H9 (cell line): Measurements from ENCODE around the gene SLCO2A1. TPM values are rescaled to one million over a fixed set of nuclear protein-coding genes. Genes with fewer than 3 reads are reported as not detected.

Experiments
- DNase-seq: peaks from one replicate; pipeline ENCODE4 v3.0.0-alpha.2; 2017
- H2AFZ ChIP-seq: one replicate; pipeline ENCODE4 v1.6.1; 2013; ENCODE audit warnings: mild to moderate bottlenecking, low read length, control low read depth, moderate library complexity
- H2AK5ac ChIP-seq: 2 replicates; pipeline ENCODE4 v1.6.1; 2013; ENCODE audit warnings: low read length, control low read depth, mixed read lengths; ENCODE audit not compliant: insufficient read length
- H2BK120ac ChIP-seq: one replicate; pipeline ENCODE4 v1.6.1; 2013; ENCODE audit warnings: low read depth, mild to moderate bottlenecking, low read length, control low read depth, inconsistent platforms; ENCODE audit not compliant: poor library complexity, severe bottlenecking
- H2BK12ac ChIP-seq: 2 replicates; pipeline ENCODE4 v1.6.1; 2013; ENCODE audit warnings: low read length, control low read depth, mixed read lengths, low read depth; ENCODE audit not compliant: insufficient read length
- H2BK15ac ChIP-seq: 2 replicates; pipeline ENCODE4 v1.6.1; 2013; ENCODE audit warnings: low read depth, low read length, control low read depth
- H2BK20ac ChIP-seq: one replicate; pipeline ENCODE4 v1.6.1; 2013; ENCODE audit warnings: low read depth, mild to moderate bottlenecking, low read length, control low read depth, inconsistent platforms; ENCODE audit not compliant: poor library complexity, severe bottlenecking
- H2BK5ac ChIP-seq: 2 replicates; pipeline ENCODE4 v1.6.1; 2013; ENCODE audit warnings: low read length, control low read depth, mixed read lengths; ENCODE audit not compliant: insufficient read length
- H3K14ac ChIP-seq: 2 replicates; pipeline ENCODE4 v1.6.1; 2013; ENCODE audit warnings: low read length, control low read depth; ENCODE audit not compliant: insufficient read depth
- H3K18ac ChIP-seq: 2 replicates; pipeline ENCODE4 v1.6.1; 2013; ENCODE audit warnings: low read depth, mild to moderate bottlenecking, mixed read lengths, low read length, control low read depth; ENCODE audit not compliant: insufficient read length
- H3K23ac ChIP-seq: 2 replicates; pipeline ENCODE4 v1.6.1; 2013; ENCODE audit warnings: low read length, control low read depth, mixed read lengths, low read depth; ENCODE audit not compliant: insufficient read length
- H3K23me2 ChIP-seq: 2 replicates; pipeline ENCODE4 v1.6.1; 2013; ENCODE audit warnings: low read depth, mild to moderate bottlenecking, mixed read lengths, low read length, control low read depth; ENCODE audit not compliant: insufficient read length, poor library complexity, severe bottlenecking
- H3K27ac ChIP-seq: 2 replicates; pipeline ENCODE4 v1.5.1; 2013; ENCODE audit warnings: low read length, control low read depth, mixed read lengths, low read depth; ENCODE audit not compliant: insufficient read length
- H3K27me3 ChIP-seq: 2 replicates; pipeline ENCODE4 v1.6.1; 2013; ENCODE audit warnings: low read length, control low read depth, inconsistent platforms; ENCODE audit not compliant: insufficient read depth
- H3K4ac ChIP-seq: 2 replicates; pipeline ENCODE4 v1.6.1; 2013; ENCODE audit warnings: low read depth, mild to moderate bottlenecking, control low read depth, inconsistent platforms, low read length, moderate library complexity
- H3K4me1 ChIP-seq: 2 replicates; pipeline ENCODE4 v1.6.1; 2013; ENCODE audit warnings: low read length, control low read depth, inconsistent platforms; ENCODE audit not compliant: insufficient read depth
- H3K4me2 ChIP-seq: 2 replicates; pipeline ENCODE4 v1.6.1; 2013; ENCODE audit warnings: low read length, control low read depth, mixed read lengths; ENCODE audit not compliant: insufficient read length, insufficient read depth
- H3K56ac ChIP-seq: 2 replicates; pipeline ENCODE4 v1.6.1; 2013; ENCODE audit warnings: low read depth, mild to moderate bottlenecking, mixed read lengths, low read length, control low read depth; ENCODE audit not compliant: insufficient read length
- H3K79me1 ChIP-seq: 2 replicates; pipeline ENCODE4 v1.6.1; 2013; ENCODE audit warnings: low read depth, mild to moderate bottlenecking, moderate library complexity, low read length, control low read depth, inconsistent platforms; ENCODE audit not compliant: insufficient read depth, poor library complexity, severe bottlenecking
- H3K79me2 ChIP-seq: 2 replicates; pipeline ENCODE4 v1.6.1; 2013; ENCODE audit warnings: low read length, control low read depth, inconsistent platforms; ENCODE audit not compliant: insufficient read depth
- H3K9ac ChIP-seq: 2 replicates; pipeline ENCODE4 v1.6.1; 2013; ENCODE audit warnings: low read length, control low read depth, mixed read lengths; ENCODE audit not compliant: insufficient read length; ENCODE audit errors: extremely low read depth
- H3K9me3 ChIP-seq: one replicate; pipeline ENCODE4 v1.6.1; 2013; ENCODE audit warnings: low read depth, low read length, inconsistent platforms; ENCODE audit not compliant: control insufficient read depth
- H3T11ph ChIP-seq: one replicate; pipeline ENCODE4 v1.6.1; 2013; ENCODE audit warnings: mild to moderate bottlenecking, low read length, control low read depth, inconsistent platforms
- H4K20me1 ChIP-seq: one replicate; pipeline ENCODE4 v1.6.1; 2013; ENCODE audit not compliant: control insufficient read depth, insufficient read length, insufficient read depth
- H4K5ac ChIP-seq: 2 replicates; pipeline ENCODE4 v1.6.1; 2013; ENCODE audit warnings: low read depth, mild to moderate bottlenecking, mixed read lengths, low read length, control low read depth; ENCODE audit not compliant: insufficient read length
- H4K8ac ChIP-seq: replicated peaks from 2 replicates; pipeline ENCODE4 v1.6.1; 2013; ENCODE audit warnings: low read length, control low read depth, mixed read lengths, low read depth; ENCODE audit not compliant: insufficient read length
- H4K91ac ChIP-seq: 2 replicates; pipeline ENCODE4 v1.6.1; 2013; ENCODE audit warnings: low read depth, mild to moderate bottlenecking, moderate library complexity, mixed read lengths, low read length, control low read depth; ENCODE audit not compliant: insufficient read length
- H3K27ac Mint-ChIP-seq, 3 experiments: 2 replicates in 2 of 3; 3 replicates in 1 of 3; pipeline ENCODE4 v1.8.0; 2020 to 2021; ENCODE audit warnings: mixed read lengths in 3 of 3, mild to moderate bottlenecking in 1 of 3, moderate library complexity in 1 of 3
- H3K27me3 Mint-ChIP-seq: 2 replicates; pipeline ENCODE4 v1.8.0; 2021; ENCODE audit warnings: low read depth, mild to moderate bottlenecking, moderate library complexity, mixed read lengths
- H3K36me3 Mint-ChIP-seq, 3 experiments: 2 replicates in 2 of 3; 3 replicates in 1 of 3; pipeline ENCODE4 v1.8.0; 2020 to 2021; ENCODE audit warnings: low read depth in 3 of 3, mixed read lengths in 3 of 3; ENCODE audit not compliant: insufficient read depth in 1 of 3
- H3K4me1 Mint-ChIP-seq, 2 experiments: 2 replicates each; pipeline ENCODE4 v1.8.0; 2020; ENCODE audit warnings: mixed read lengths in 2 of 2
- H3K4me3 Mint-ChIP-seq, 2 experiments: 2 replicates in 1 of 2; 3 replicates in 1 of 2; pipeline ENCODE4 v1.8.0; 2020 to 2021; ENCODE audit warnings: mild to moderate bottlenecking in 2 of 2, mixed read lengths in 2 of 2, moderate library complexity in 1 of 2
- H3K9me3 Mint-ChIP-seq, 2 experiments: 2 replicates in 1 of 2; 3 replicates in 1 of 2; pipeline ENCODE4 v1.8.0; 2020; ENCODE audit warnings: mild to moderate bottlenecking in 2 of 2, mixed read lengths in 2 of 2, moderate library complexity in 1 of 2
- CTCF ChIP-seq: fragments of 200-600 bp; sonication (generic); conservative IDR thresholded peaks from 3 replicates; pipeline ENCODE4 v1.8.0; 2021; ENCODE audit warnings: antibody characterized with exemption, mild to moderate bottlenecking
- WGBS: extraction: QIAGEN DNeasy Blood & Tissue Kit; methylation state at CpG from one replicate; pipeline ENCODE4 v1.1.7; 2013; ENCODE audit warnings: missing lambda C conversion rate, low lambda C conversion rate, mixed read lengths; ENCODE audit not compliant: insufficient read length; ENCODE audit errors: extremely low coverage; 5-methylcytosine and 5-hydroxymethylcytosine counted together
- total RNA-seq: library from RNA; stranded (reverse); gene quantifications from 2 replicates; pipeline ENCODE4 v1.2.1, GENCODE V29; 2021

SLCO2A1 gene
- total RNA-seq, 1 experiment from 2014 or later: 0.98 TPM

GRCh38 chr3:133943031-133943535 lies 86.6 kb downstream of the SLCO2A1 start:
- WGBS: no CpG with 5 or more reads among the region's 2 CpGs
- Histone ChIP-seq H3T11ph (no peak overlapping the region), H3K9me3 (no peaks in the 10 kb centered on the region), H3K9ac (no peak overlapping the region), H3K27ac (no peak overlapping the region), H2BK15ac (no peak overlapping the region), H3K23me2 (no peaks in the 10 kb centered on the region), H3K14ac (no peak overlapping the region), H2BK5ac (no peak overlapping the region), H3K4ac (no peak overlapping the region), H4K8ac (no peak overlapping the region), H4K91ac (no peak overlapping the region), H2BK20ac (no peak overlapping the region), H3K79me1 (no peaks in the 10 kb centered on the region), H2AFZ (no peak overlapping the region), H3K27me3 (no peaks in the 10 kb centered on the region), H3K4me1 (peaks cover 3% of the 10 kb centered on the region; the same call in 1 of the 2 replicates), H3K23ac (no peak overlapping the region), H3K4me2 (no peak overlapping the region), H2BK120ac (no peak overlapping the region), H2AK5ac (no peak overlapping the region), H3K56ac (no peak overlapping the region), H4K5ac (no peak overlapping the region), H4K20me1 (no peaks in the 10 kb centered on the region), H3K79me2 (no peaks in the 10 kb centered on the region), H2BK12ac (no peak overlapping the region), H3K18ac (no peak overlapping the region)
- DNase-seq: no peak
- H3K9me3 Mint-ChIP-seq: no peaks in the 10 kb centered on the region; a peak in 1 of 5 replicates
- H3K4me3 Mint-ChIP-seq: no peak overlapping the region
- peaks cover 20% of the 10 kb centered on the region in 2 experiments for H3K4me1 Mint-ChIP-seq
- no peaks in the 10 kb centered on the region; a peak in 2 of 7 replicates for H3K36me3 Mint-ChIP-seq
- peaks cover 28% of the 10 kb centered on the region for H3K27me3 Mint-ChIP-seq
- no peak overlapping the region for H3K27ac Mint-ChIP-seq
- TF ChIP-seq CTCF: no peak
